MG63 (cell line): ENCODE results near the gene SF3B1. TPM values are rescaled to one million over a fixed set of nuclear protein-coding genes. Genes with fewer than 3 reads are reported as not detected.
"Not testable (repeated sequence)": the region's sequence is repeated elsewhere in the genome, so short reads cannot be mapped to it uniquely, and the experiment has no call there.

Experiments
- DNase-seq: peaks from one replicate; pipeline ENCODE4 v3.0.0-alpha.2; 2020
- H3K27me3 ChIP-seq: fragments of 250-450 bp; sonication (Bioruptor Pico); 2 replicates; pipeline ENCODE4 v1.5.1; 2020; ENCODE audit warnings: mild to moderate bottlenecking, moderate library complexity
- H3K36me3 ChIP-seq: fragments of 250-450 bp; sonication (Bioruptor Pico); 2 replicates; pipeline ENCODE4 v1.5.1; 2020; ENCODE audit warnings: mild to moderate bottlenecking, moderate library complexity
- H3K4me3 ChIP-seq: fragments of 250-450 bp; sonication (Bioruptor Pico); 2 replicates; pipeline ENCODE4 v1.5.1; 2020; ENCODE audit warnings: mild to moderate bottlenecking, moderate library complexity
- H3K9me3 ChIP-seq: fragments of 250-450 bp; sonication (Bioruptor Pico); 2 replicates; pipeline ENCODE4 v1.5.1; 2020; ENCODE audit warnings: mild to moderate bottlenecking, moderate library complexity
- total RNA-seq: library from RNA; depleted of rRNA; stranded (reverse); fragments of >200 nt; shearing (Covaris generic); gene quantifications from 2 replicates; pipeline ENCODE4 v1.2.3, GENCODE V29; 2014; ENCODE audit warnings: low replicate concordance; rRNA removed

SF3B1 gene, protein sequence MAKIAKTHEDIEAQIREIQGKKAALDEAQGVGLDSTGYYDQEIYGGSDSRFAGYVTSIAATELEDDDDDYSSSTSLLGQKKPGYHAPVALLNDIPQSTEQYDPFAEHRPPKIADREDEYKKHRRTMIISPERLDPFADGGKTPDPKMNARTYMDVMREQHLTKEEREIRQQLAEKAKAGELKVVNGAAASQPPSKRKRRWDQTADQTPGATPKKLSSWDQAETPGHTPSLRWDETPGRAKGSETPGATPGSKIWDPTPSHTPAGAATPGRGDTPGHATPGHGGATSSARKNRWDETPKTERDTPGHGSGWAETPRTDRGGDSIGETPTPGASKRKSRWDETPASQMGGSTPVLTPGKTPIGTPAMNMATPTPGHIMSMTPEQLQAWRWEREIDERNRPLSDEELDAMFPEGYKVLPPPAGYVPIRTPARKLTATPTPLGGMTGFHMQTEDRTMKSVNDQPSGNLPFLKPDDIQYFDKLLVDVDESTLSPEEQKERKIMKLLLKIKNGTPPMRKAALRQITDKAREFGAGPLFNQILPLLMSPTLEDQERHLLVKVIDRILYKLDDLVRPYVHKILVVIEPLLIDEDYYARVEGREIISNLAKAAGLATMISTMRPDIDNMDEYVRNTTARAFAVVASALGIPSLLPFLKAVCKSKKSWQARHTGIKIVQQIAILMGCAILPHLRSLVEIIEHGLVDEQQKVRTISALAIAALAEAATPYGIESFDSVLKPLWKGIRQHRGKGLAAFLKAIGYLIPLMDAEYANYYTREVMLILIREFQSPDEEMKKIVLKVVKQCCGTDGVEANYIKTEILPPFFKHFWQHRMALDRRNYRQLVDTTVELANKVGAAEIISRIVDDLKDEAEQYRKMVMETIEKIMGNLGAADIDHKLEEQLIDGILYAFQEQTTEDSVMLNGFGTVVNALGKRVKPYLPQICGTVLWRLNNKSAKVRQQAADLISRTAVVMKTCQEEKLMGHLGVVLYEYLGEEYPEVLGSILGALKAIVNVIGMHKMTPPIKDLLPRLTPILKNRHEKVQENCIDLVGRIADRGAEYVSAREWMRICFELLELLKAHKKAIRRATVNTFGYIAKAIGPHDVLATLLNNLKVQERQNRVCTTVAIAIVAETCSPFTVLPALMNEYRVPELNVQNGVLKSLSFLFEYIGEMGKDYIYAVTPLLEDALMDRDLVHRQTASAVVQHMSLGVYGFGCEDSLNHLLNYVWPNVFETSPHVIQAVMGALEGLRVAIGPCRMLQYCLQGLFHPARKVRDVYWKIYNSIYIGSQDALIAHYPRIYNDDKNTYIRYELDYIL
- 122 and 337 TPM in 2 replicates for total RNA-seq

DNA sequence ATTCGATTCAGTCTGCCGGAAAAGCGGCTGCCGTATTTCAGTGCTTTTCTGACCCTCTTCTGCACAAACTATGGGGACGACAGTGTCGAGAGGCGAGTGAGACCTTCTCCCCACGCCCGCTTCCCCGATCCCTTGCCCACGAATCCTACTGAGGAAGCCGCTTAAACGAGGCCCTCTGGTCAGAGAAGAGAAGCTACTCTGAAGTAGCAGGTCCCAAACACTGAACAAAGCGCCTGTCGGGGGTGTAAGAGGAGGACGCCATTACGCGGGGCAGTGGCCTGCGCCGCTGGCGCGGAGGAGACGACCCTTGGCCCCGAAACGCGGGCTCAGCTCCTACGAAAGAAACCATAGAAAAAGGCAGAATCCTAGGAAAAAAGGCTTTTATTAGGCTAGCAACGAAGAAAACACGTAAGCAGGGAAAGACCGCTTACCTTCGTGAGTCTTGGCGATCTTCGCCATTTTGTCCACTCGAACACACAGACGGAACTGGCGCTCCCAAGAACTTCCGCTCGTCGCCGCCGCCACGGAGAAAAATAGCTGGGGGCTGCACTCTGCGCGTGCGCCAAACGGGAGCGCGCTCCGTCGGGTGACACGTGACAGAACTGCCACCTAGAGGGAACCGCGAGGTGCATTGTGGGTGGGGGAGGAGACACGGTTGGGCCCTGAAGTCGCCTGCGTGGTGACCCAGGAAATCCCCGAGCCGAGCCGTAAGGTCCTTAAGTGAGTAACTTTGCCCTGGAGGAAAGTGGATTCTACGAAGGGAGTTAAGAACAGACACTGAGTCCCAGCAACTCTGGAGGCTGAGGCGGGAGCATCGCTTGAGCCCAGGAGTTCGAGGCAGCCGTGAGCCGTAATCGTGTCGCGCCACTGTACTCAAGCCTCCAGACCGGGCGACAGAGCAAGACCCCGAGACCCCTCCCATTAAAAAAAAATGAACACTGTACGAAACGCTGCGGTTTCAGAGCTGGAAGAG lies at the start of gene SF3B1:
Gene SF3B1, minus strand, starts transcription at position 488 of the 973 bp plus-strand sequence. Its CDS starts 29 bp downstream, at position 459.
- Histone ChIP-seq H3K9me3 (no peaks in the 10 kb centered on the region), H3K27me3 (no peaks in the 10 kb centered on the region), H3K4me3 (peak within 1 kb of the TSS; percentile 98), H3K36me3 (peaks cover 9% of the 10 kb centered on the region)
- DNase-seq, result peak; percentile 96

DNA sequence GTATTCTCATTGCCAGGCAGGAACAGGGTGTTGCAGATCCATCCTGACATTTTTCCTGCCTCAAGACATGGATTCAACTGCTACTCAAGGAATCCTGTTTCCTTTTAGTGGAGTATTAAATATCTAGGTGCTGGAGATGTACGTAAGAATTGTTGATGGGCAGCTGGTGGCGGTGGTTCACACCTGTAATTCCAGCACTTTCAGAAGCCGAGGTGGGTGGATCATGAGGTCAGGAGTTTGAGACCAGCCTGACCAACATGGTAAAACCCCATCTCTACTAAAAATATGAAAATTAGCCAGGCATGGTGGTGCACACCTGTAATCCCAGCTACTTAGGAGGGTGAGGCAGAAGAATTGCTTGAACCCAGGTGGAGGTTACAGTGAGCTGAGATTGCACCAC lies 49.4 kb upstream of the SF3B1 start:
- H3K4me3 ChIP-seq, H3K9me3 ChIP-seq, DNase-seq, H3K27me3 ChIP-seq: not testable (repeated sequence)
- peaks cover 45% of the 10 kb centered on the region for H3K36me3 ChIP-seq

DNA sequence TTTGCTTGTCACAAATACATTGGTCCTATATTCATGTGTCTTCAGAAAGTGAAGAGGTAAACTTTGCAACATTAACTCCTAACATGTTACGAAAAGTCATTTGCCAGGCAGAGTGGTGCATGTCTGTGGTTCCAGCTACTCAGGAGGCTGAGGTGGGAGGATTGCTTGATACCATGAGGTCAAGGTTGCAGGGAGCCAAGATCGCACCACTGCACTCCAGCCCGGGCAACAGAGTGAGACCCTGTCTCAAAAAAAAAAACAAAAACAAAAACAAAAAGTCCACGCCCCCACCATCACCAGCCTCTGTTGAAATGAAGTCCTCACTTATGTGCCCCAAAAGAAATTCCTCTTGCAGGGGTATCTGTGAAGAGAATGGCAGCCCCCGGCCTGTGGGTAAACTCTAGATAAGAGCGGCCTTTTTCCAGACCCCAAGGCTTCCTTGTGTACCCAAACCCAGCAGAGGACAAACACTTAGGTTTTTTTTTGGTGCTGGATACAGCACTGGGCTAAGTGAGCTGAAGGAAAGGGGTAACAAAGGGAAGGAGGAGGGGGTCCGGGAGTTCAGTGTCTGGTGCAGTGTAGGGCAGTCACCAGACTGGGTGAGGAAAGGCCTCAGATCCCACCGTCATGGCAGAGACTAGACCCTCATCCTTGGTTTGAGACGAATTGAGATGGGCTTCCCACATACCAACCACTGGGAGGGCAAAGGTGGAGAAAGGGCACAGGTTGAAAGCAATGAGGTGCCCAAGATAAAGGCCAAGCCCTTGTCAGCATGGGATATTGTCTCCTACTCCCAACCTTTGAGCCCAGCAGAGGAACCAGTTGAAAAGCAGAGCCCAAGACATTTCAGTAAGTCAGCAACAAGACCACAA lies 45.6 kb upstream of the SF3B1 start:
- Histone ChIP-seq H3K9me3 (peaks cover 5% of the 10 kb centered on the region), H3K27me3 (no peaks in the 10 kb centered on the region), H3K36me3 (peaks cover 20% of the 10 kb centered on the region), H3K4me3 (no peak overlapping the region)
- DNase-seq, result no peak

DNA sequence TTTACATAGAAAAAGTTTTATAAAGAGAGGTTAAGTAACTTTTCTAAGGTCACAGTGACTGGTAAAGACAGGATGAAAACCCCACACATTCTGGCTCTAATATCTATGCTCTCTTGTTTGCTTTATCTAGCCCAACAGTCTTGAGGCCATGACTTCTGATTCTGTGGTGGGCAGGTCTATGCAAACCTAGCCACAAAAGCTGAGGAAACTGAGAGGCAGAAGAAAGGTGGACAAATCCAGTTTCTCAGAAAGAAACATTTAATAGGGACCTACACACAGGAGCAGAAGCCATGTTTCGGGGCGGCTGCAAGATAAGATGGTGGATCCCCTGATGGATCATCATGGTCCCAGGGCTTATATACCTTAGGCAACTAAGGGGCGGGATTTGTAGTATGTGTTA lies 43.0 kb upstream of the SF3B1 start:
- no peaks in the 10 kb centered on the region for H3K9me3 ChIP-seq
- peaks cover 30% of the 10 kb centered on the region for H3K36me3 ChIP-seq
- no peak overlapping the region for H3K4me3 ChIP-seq

DNA sequence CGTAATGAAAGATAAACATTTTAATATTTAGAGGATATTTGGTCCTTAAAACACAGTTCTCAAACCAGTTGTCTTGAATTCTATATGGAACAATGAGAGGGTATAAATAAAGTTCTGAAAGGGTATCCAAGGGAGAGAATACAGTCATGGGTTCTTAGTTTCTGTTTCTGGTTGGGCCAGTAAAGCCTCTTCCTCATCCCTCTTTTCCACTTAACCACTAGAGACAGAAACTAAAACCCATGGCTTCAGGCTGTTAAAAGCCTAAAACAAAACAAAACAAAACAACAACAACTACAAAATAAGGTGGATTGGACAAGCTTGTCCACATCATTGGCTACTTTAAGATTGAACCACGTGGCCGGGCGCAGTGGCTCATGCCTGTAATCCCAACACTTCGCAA lies 37.3 kb upstream of the SF3B1 start:
- Histone ChIP-seq H3K27me3 (no peaks in the 10 kb centered on the region), H3K9me3 (no peaks in the 10 kb centered on the region), H3K4me3 (no peak overlapping the region), H3K36me3 (peaks cover 65% of the 10 kb centered on the region)
- no peak for DNase-seq

More for the DNA sequence above, 43.0 kb upstream of the SF3B1 start:
- no peaks in the 10 kb centered on the region for H3K27me3 ChIP-seq
- DNase-seq, result no peak

DNA sequence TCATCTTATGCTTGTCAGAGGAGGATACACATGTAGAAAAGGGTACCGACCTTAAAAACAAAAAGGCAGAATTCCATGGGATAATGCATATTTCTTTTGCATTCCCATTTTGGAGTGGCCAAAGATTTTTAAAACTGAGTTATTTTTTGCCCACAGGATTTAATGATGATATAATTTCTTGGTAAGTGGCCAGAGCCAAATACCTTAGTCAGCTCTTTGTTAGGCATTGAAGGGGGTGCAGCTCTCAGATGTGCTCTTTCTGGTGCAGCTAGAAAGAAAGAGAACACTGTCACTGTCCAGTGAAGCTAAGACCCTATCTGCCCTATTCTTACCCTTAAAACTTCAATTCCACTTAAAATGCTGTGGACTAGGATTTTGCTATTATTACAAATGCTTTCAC lies 29.3 kb upstream of the SF3B1 start:
- Histone ChIP-seq H3K4me3 (no peak overlapping the region), H3K27me3 (no peaks in the 10 kb centered on the region), H3K9me3 (no peaks in the 10 kb centered on the region), H3K36me3 (peaks cover 68% of the 10 kb centered on the region)
- no peak for DNase-seq

DNA sequence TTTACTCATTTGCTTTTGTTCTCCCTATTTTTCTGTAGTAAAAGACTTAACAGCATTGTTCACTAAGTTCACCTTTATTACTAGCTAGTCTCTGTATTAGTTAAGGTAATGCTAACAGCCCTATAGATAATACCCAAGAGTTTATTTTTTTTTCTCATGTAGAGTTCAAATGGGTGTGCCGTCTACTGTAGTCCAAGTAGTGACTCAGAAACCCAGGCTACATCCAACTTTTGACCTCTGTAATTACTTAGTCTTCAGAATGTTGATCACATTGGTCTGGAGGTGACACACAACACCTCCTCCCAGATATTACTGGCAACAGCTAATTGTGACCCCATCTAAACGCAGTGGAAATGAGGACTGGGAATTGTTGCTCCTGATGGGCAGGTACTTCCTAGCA lies 26.2 kb upstream of the SF3B1 start:
- Histone ChIP-seq H3K36me3 (peaks cover 50% of the 10 kb centered on the region), H3K27me3 (no peaks in the 10 kb centered on the region), H3K4me3 (no peak overlapping the region), H3K9me3 (no peaks in the 10 kb centered on the region)
- peak; percentile 16 for DNase-seq

DNA sequence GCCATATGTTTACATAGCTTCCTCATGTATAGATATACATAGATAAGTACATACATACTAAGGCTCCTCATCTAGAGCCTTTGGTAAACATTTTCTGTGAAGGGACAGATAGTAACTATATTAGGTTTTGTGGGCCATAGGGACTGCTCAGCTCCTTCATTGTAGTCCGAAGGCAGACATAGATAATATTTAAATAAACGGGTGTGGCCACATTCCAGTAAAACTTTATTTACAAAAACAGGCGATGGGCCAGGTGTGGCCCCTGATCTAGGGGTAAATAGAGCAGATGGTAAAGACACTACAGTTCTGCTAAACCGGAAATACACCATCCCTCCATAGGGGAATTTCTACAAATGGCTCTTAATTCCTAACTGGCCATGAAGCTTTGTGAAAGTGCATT lies 25.8 kb upstream of the SF3B1 start:
- no peak overlapping the region for H3K4me3 ChIP-seq
- DNase-seq, result no peak
- H3K27me3 ChIP-seq, result no peaks in the 10 kb centered on the region
- no peaks in the 10 kb centered on the region for H3K9me3 ChIP-seq
- H3K36me3 ChIP-seq, result peaks cover 46% of the 10 kb centered on the region

DNA sequence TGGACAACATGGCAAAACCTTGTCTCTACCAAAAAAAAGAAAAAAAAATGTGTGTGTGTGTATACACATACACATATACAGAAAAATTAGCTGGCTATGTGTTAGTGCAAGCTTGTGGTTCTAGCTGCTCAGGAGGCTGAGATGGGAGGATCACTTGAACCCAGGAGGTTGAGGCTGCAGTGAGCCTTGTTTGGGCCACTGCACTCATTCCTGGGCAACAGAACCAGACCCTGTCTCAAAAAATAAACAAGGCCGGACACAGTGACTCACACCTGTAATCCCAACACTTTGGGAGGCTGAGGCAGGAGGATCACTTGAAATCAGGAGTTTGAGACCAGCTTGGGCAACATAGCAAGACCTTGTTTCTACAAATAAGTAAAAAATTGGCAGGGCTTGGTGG lies 20.6 kb upstream of the SF3B1 start:
- Histone ChIP-seq H3K4me3 (no peak overlapping the region), H3K27me3 (no peaks in the 10 kb centered on the region), H3K9me3 (0 out of 2 replicates have a peak, but pooled peaks cover 3% of the 10 kb centered on the region), H3K36me3 (peaks cover 14% of the 10 kb centered on the region)
- DNase-seq, result no peak

DNA sequence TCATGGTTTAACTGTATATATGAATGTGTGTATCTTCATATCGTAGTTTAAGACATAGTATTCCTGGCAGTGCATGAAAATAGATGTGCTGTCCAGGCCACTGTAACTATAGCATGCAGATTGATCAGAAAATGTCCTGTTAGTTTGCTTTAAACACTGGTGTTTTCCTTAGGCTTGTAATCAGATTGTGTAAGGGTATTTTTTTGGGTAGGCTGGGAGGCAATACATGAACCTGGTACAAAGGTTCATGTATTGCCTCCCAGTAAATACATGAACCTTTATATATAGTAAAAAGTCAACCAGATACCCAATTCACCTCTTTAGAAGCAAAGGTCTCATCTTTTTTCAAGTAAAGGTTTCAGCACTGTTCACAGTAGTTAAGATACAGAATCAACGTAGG lies 20.1 kb upstream of the SF3B1 start:
- peaks cover 9% of the 10 kb centered on the region for H3K36me3 ChIP-seq
- peak overlapping the region; percentile 89 for H3K4me3 ChIP-seq
- no peak for DNase-seq
- H3K27me3 ChIP-seq, result no peaks in the 10 kb centered on the region
- 0 out of 2 replicates have a peak, but pooled peaks cover 3% of the 10 kb centered on the region for H3K9me3 ChIP-seq

DNA sequence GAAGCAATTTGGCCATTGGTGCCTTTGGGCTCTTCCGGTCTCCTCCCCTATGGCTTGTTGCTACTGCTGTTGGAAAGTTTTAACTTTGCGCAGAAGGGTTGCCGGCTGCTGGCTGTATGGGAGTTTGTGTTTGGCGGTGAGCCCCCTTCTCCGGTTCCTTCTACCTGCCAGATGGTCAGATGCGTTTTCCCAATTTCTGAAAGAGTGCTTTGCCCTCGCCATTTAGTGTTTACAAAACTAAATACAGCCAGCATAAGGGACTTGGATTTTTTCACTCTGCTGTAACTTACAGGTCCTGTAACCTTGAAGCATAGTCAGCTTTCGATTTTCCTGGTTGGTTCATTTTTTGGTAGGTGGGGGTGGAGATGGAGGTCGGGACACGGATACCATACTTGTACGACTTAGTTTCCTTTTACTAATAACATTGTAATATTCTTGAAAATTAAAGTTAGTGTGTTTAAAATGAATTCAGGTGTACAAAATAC lies 19.1 kb upstream of the SF3B1 start:
- H3K4me3 ChIP-seq, result peak overlapping the region; percentile 89
- H3K36me3 ChIP-seq, result peaks cover 2% of the 10 kb centered on the region; the same call in 1 of the 2 replicates
- no peak for DNase-seq
- 0 out of 2 replicates have a peak, but pooled peaks cover 3% of the 10 kb centered on the region for H3K9me3 ChIP-seq
- no peaks in the 10 kb centered on the region for H3K27me3 ChIP-seq

DNA sequence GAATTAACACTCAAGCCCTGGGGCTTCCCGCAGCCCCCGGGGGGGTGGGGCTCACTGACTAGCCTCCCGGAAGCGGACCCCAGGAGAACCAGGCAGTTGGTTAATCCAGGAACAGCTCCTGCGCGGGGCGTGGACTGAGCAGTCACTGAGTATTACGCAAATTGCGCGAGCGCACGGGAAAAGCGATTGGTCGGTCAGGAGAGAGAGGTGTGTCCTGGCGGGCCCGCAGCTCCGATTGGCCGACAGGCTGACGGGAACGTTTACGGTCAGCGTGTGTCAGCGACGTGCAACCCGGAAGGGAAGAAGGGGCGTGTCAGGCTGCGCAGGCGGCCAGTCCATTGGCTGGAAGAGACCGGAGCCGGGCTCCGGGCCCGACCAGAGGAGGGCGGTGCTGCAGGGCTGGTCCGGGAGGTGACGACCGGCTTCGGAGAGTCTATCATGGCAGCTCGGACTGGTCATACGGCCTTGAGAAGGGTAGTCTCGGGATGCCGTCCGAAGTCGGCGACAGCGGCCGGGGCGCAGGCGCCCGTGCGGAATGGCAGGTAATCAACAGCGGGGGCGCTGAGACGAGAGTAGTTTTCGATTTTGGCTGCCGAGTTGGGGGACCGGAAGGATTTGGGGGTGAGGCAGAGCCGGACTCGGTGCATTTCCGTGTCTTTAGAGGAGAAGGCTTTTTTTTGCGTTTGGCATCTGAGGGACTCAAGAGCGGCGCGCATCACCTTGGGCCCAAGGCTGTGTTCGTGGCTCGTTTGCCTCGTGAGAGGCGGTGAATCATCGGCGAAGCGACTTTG lies 18.5 kb upstream of the SF3B1 start, which contains the start of gene COQ10B:
Gene COQ10B, plus strand, starts transcription at position 430 of the 791 bp plus-strand sequence. Its CDS starts 9 bp downstream, at position 439.
- 0 out of 2 replicates have a peak, but pooled peaks cover 3% of the 10 kb centered on the region for H3K9me3 ChIP-seq
- peak; percentile 99 for DNase-seq
- peak within 1 kb of the TSS; percentile 89 for H3K4me3 ChIP-seq
- H3K27me3 ChIP-seq, result no peaks in the 10 kb centered on the region
- H3K36me3 ChIP-seq, result no peaks in the 10 kb centered on the region

DNA sequence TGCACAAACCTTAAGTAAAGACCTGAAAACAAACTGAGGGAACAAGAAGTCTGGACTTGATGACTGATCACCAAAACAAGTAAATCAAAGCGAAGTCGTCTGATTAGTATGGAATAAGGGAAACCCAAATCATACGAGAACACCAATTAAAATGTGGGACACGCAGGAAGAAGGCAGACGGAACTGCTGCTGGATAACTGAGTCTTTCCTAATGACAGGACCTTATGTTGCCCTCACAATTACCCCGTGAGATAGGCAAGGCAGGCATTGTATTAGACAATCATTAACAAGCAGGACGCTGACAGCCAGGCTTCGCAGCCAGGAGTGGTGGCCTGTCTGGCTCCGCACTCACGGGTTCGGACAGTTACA lies 17.9 kb upstream of the SF3B1 start:
- Histone ChIP-seq H3K27me3 (no peaks in the 10 kb centered on the region), H3K9me3 (0 out of 2 replicates have a peak, but pooled peaks cover 3% of the 10 kb centered on the region), H3K4me3 (peak overlapping the region; percentile 89)

DNA sequence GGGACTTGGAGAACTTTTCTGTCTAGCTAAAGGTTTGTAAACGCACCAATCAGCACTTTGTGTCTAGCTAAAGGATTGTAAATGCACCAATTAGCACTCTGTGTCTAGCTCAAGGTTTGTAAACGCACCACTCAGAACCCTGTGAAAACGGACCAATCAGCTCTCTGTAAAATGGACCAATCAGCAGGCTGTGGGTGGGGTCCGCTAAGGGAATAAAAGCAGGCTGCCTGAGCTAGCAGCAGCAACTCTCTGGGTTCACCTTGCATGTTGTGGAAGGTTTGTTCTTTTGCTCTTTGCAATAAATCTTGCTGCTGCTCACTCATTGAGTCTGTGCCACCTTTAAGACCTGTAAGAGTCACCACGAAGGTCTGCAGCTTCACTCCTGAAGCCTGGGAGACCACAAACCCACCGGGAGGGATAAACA lies 16.1 kb upstream of the SF3B1 start:
- DNase-seq, H3K9me3 ChIP-seq: not testable (repeated sequence)

More for the DNA sequence above, 17.9 kb upstream of the SF3B1 start:
- H3K36me3 ChIP-seq, result no peaks in the 10 kb centered on the region
- no peak for DNase-seq

More for the DNA sequence above, 16.1 kb upstream of the SF3B1 start:
- not testable (repeated sequence) for H3K27me3 ChIP-seq, H3K4me3 ChIP-seq, H3K36me3 ChIP-seq
